Measurements from ENCODE around the gene C3AR1.

DNA sequence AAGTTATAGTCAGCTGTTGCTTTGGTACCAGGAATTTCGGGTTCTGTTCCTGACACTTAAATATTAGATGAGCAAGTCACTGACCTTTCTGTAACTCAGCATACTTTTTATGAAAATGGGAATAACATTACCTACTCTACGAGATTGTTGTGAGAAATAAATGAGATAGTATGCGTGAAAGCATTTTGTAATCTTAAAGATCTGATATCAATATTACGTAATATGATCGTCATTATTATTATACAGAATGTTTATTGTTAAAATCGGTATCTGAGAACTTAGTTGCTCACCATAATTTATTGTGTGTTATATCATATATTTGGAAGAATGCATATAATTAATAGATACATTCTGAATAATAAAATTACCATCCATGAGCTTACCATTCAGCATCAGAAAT is 9.8 kb upstream of the C3AR1 start:
- no peak for TF ChIP-seq CTCF (IDR thresholded peaks at IDR 0.05; ENCODE audit: low read depth, low read length, missing input control)
- no peak for TF ChIP-seq MAX (IDR thresholded peaks at IDR 0.05)
- TF ChIP-seq TAF1 (conservative IDR thresholded peaks at IDR 0.05): no peak

Data from liver (tissue), 3 donors.